HEK293T (cell line): Measurements from ENCODE around the gene SEZ6.

ENCODE experiments used
- LEF1 ChIP-seq: fragments of 450-650 bp; IDR thresholded peaks from 2 replicates; pipeline ENCODE4 v1.6.1; 2017; ENCODE audit warnings: mild to moderate bottlenecking, borderline replicate concordance
- NFRKB ChIP-seq: fragments of 450-650 bp; IDR thresholded peaks from 2 replicates; pipeline ENCODE4 v1.6.1; 2016; ENCODE audit warnings: mild to moderate bottlenecking, moderate library complexity
- PKNOX1 ChIP-seq: fragments of 450-650 bp; IDR thresholded peaks from 2 replicates; pipeline ENCODE4 v1.6.1; 2016
- SP1 ChIP-seq: fragments of 450-650 bp; IDR thresholded peaks from 2 replicates; pipeline ENCODE4 v1.6.1; 2017
- TARDBP ChIP-seq: fragments of 450-650 bp; IDR thresholded peaks from 2 replicates; pipeline ENCODE4 v1.6.1; 2016

GRCh38 chr17:28967221-28968135, 38.4 kb downstream of the SEZ6 start:
- TF ChIP-seq NFRKB, result no peak
- TF ChIP-seq SP1, result no peak
- no peak for TF ChIP-seq TARDBP
- no peak for TF ChIP-seq PKNOX1
- TF ChIP-seq LEF1, result no peak
